PC-9 (cell line): ENCODE data around the gene TIMM8A. TPM values are rescaled to one million over a fixed set of nuclear protein-coding genes. Genes with fewer than 3 reads are reported as not detected.

Experiments used
- BruUV-seq: library from RNA; stranded (reverse); fragments of 400-500 nt; replicated peaks from 2 replicates; lab custom pipeline; 2021; lab: Mats Ljungman, UMichigan
- CTCF ChIA-PET: fragments of 300-600 bp; sonication (Branson Sonifier 250); formaldehyde crosslinking; loops from one replicate; lab custom pipeline; 2022; ENCODE audit warnings: antibody characterized with exemption; lab: Charles Lee
- POLR2A ChIA-PET: fragments of 300-600 bp; sonication (Branson Sonifier 250); formaldehyde crosslinking; loops from one replicate; lab custom pipeline; 2022; ENCODE audit warnings: antibody characterized with exemption; ENCODE audit not compliant: unreplicated experiment; lab: Charles Lee
- DNase-seq, 2 experiments: peaks; one replicate each; pipeline versions ENCODE4 v3.0.0 to v3.0.0-alpha.2; 2015 to 2022; ENCODE audit warnings: mixed read lengths in 1 of 2
- H2AFZ ChIP-seq: fragments of 200-600 bp; sonication (generic); 2 replicates; pipeline ENCODE4 v1.8.1; 2017; ENCODE audit warnings: antibody characterized with exemption
- H3F3A ChIP-seq: fragments of 200-600 bp; sonication (generic); 2 replicates; pipeline ENCODE4 v1.8.1; 2017; ENCODE audit warnings: antibody characterized with exemption, mild to moderate bottlenecking, low read depth; ENCODE audit not compliant: insufficient read depth
- H3K27ac ChIP-seq: fragments of 200-600 bp; sonication (generic); 2 replicates; pipeline ENCODE4 v1.6.1; 2016; ENCODE audit warnings: mixed run types
- H3K27me3 ChIP-seq: fragments of 200-600 bp; sonication (generic); 2 replicates; pipeline ENCODE4 v1.6.1; 2016; ENCODE audit warnings: low read depth, mixed run types; ENCODE audit not compliant: insufficient read depth
- H3K36me3 ChIP-seq: fragments of 200-600 bp; sonication (generic); 2 replicates; pipeline ENCODE4 v1.6.1; 2016; ENCODE audit warnings: low read depth, mixed run types
- H3K4me1 ChIP-seq: fragments of 200-600 bp; sonication (generic); replicated peaks from 2 replicates; pipeline ENCODE4 v1.6.1; 2016; ENCODE audit warnings: mixed run types; ENCODE audit not compliant: insufficient read depth
- H3K4me2 ChIP-seq: fragments of 200-600 bp; sonication (generic); 2 replicates; pipeline ENCODE4 v1.6.1; 2017; ENCODE audit warnings: mixed run types
- H3K4me3 ChIP-seq: fragments of 200-600 bp; sonication (generic); 2 replicates; pipeline ENCODE4 v1.6.1; 2016; ENCODE audit warnings: mixed run types
- H3K79me2 ChIP-seq: fragments of 200-600 bp; sonication (generic); 2 replicates; pipeline ENCODE4 v1.6.1; 2017; ENCODE audit warnings: low read depth, mixed run types
- H3K9me2 ChIP-seq: fragments of 200-600 bp; sonication (generic); 2 replicates; pipeline ENCODE4 v1.8.1; 2017; ENCODE audit warnings: mild to moderate bottlenecking; ENCODE audit not compliant: insufficient read depth
- H3K9me3 ChIP-seq: fragments of 200-600 bp; sonication (generic); 2 replicates; pipeline ENCODE4 v1.8.1; 2016; ENCODE audit warnings: low read depth; ENCODE audit not compliant: insufficient read depth
- H4K20me1 ChIP-seq: fragments of 200-600 bp; sonication (generic); 2 replicates; pipeline ENCODE4 v1.8.1; 2017; ENCODE audit not compliant: insufficient read depth
- EZH2 ChIP-seq: fragments of 200-600 bp; sonication (generic); IDR thresholded peaks from 2 replicates; pipeline ENCODE4 v1.8.0; 2017; ENCODE audit warnings: antibody characterized with exemption, low read depth
- intact Hi-C: fragments of 100-400 bp; cut with micrococcal nuclease; formaldehyde crosslinking; loops from one replicate; pipeline ENCODE4 v1.10.0; 2022; ENCODE audit not compliant: unreplicated experiment
- total RNA-seq: library from RNA; stranded (reverse); gene quantifications from 2 replicates; pipeline ENCODE4 v1.2.3, GENCODE V29; 2021
- TF ChIP-seq, protein P1 (sequence below): fragments of 200-600 bp; sonication (generic); conservative IDR thresholded peaks from 2 replicates; pipeline ENCODE4 v1.6.1; 2017; ENCODE audit warnings: mixed run types, antibody characterized with exemption, mild to moderate bottlenecking, moderate library complexity

TIMM8A gene
- total RNA-seq, 1 experiment from 2014 or later = 17.6 TPM

DNA sequence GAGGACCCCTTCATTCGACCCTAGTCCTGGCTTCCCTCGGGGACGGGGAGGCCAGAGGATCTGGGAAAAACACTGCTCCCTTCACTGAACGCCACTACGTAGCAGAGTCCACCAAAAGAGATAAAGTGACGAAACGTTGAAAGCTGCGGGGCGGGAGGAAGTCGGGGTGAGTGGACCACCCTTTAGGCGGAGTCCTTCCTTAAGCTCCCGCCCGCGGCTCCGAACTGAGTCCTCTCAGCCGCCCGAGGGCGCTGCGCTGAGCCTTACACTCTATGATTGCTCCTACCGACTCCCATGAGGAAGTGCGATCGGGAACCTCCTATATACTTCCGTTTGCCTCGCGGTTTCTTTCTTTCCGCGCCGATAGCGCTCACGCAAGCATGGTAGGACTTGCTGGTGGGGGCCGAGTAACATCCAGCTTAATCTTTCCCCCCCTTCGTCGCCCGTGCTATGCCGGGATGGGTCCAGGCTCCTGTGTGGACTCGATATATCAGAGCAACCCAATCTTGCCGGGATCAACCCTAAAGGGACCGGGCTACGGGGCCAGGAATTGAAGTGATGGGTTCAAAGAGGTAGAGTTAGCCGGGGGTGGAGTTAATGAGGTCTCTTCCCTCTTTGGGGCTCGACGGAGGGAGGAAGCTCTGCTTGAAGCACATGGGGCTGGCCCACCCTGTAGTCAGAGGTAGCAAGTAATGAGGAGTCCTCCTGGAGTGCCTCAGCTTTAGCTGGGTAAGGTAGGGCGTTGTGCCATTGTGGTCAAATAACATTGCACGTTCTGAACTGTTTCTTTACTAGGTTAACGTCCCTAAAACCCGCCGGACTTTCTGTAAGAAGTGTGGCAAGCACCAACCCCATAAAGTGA lies 42.4 kb upstream of the TIMM8A start, which contains the start of gene RPL36A:
TSS of gene RPL36A (plus strand) at position 348 of the 862 bp plus-strand sequence. CDS start at position 381, 33 bp downstream.
- Histone ChIP-seq H4K20me1 (peaks cover 14% of the 10 kb centered on the region; the same call in 1 of the 2 replicates), H3K9me2 (no peaks in the 10 kb centered on the region), H3K27me3 (no peaks in the 10 kb centered on the region), H3K27ac (peak within 1 kb of the TSS; percentile 84), H3K36me3 (peaks cover 25% of the 10 kb centered on the region), H3K4me2 (peak within 1 kb of the TSS; percentile 98), H3K79me2 (peaks cover 30% of the 10 kb centered on the region), H2AFZ (peak within 1 kb of the TSS; percentile 92), H3K9me3 (no peaks in the 10 kb centered on the region), H3F3A (peaks cover 44% of the 10 kb centered on the region), H3K4me3 (peak within 1 kb of the TSS; percentile 91), H3K4me1 (peaks cover 21% of the 10 kb centered on the region)
- peak; percentile 85 to 86 for DNase-seq
- intact Hi-C loops = loop anchor here (2.0 to 5.0 kb wide), 2 partner anchors 44 to 570 kb away; partner anchors contain the start of genes CSTF2 and TIMM8A
- TF ChIP-seq, protein P1, sequence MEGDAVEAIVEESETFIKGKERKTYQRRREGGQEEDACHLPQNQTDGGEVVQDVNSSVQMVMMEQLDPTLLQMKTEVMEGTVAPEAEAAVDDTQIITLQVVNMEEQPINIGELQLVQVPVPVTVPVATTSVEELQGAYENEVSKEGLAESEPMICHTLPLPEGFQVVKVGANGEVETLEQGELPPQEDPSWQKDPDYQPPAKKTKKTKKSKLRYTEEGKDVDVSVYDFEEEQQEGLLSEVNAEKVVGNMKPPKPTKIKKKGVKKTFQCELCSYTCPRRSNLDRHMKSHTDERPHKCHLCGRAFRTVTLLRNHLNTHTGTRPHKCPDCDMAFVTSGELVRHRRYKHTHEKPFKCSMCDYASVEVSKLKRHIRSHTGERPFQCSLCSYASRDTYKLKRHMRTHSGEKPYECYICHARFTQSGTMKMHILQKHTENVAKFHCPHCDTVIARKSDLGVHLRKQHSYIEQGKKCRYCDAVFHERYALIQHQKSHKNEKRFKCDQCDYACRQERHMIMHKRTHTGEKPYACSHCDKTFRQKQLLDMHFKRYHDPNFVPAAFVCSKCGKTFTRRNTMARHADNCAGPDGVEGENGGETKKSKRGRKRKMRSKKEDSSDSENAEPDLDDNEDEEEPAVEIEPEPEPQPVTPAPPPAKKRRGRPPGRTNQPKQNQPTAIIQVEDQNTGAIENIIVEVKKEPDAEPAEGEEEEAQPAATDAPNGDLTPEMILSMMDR = peak; percentile 64
- TF ChIP-seq EZH2 = no peak
- ChIA-PET POLR2A (interaction anchor here (0.5 to 0.7 kb wide), 6 partner anchors 11 to 1330 kb away, joined by 3 to 14 read pairs (median 4); partner anchors contain the start of gene ARMCX6), CTCF (interaction anchor here (0.5 to 0.8 kb wide), 3 partner anchors 27 to 571 kb away, joined by 3 to 4 read pairs (median 3); partner anchors contain the start of gene CSTF2)
- TSS peak; percentile 66 for BruUV-seq

DNA sequence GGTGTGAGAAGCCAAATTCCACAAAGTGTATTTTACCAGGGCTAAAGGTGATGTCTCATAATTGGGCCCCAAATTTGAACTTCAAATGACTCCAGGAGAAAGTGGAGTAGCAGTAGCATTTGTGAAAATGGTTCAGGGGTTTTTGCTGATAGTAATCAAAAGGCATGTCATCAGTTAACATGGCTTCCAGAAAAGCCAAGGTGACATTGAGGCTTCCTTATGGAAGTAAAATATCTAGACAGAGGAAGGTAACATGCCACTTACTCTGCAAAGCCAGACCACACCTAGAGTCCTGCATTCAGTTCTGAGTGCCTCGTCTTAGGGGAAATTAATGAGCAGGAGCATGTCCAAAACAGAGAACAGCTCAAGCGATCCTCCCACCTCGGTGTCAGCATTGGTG lies 40.1 kb upstream of the TIMM8A start:
- intact Hi-C loops = no loop called here

DNA sequence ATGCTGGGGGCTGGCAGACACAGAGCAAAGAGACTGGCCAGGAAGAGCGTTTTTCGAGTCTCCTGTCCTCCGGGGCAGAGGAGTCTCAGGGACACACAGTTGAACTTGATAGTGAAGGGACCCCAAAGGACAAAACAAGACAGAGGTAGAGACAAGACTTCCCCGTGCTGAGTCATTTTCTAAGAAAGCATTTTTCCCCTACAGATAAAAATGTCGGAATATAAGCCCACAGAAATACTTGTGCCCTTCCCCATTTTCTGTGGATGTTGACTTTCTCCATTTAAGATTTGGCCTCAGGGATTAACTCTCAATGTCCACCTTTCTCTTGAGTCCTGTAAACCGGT lies 38.0 kb upstream of the TIMM8A start:
- H3K36me3 ChIP-seq = peaks cover 3% of the 10 kb centered on the region
- no peaks in the 10 kb centered on the region for H3K9me2 ChIP-seq
- H3K4me3 ChIP-seq = no peak overlapping the region
- H2AFZ ChIP-seq = no peak overlapping the region
- H3K9me3 ChIP-seq = no peaks in the 10 kb centered on the region
- DNase-seq = no peak
- no peaks in the 10 kb centered on the region for H3K27me3 ChIP-seq
- no peak overlapping the region for H3K4me2 ChIP-seq
- ChIA-PET CTCF (no interaction called here), POLR2A (no interaction called here)
- H3K4me1 ChIP-seq = peaks cover 4% of the 10 kb centered on the region
- H3F3A ChIP-seq = peaks cover 3% of the 10 kb centered on the region; the same call in 1 of the 2 replicates
- H4K20me1 ChIP-seq = no peaks in the 10 kb centered on the region
- intact Hi-C loops = no loop called here
- H3K27ac ChIP-seq = no peak overlapping the region
- TF ChIP-seq EZH2 = no peak
- TF ChIP-seq, protein P1 = no peak
- BruUV-seq = no TSS peak
- peaks cover 7% of the 10 kb centered on the region for H3K79me2 ChIP-seq

More for the DNA sequence above, 40.1 kb upstream of the TIMM8A start:
- TF ChIP-seq EZH2 = no peak
- TF ChIP-seq, protein P1 = no peak
- no peak overlapping the region for H3K4me3 ChIP-seq
- no peak overlapping the region for H2AFZ ChIP-seq
- H3K4me2 ChIP-seq = no peak overlapping the region
- H3K36me3 ChIP-seq = peaks cover 21% of the 10 kb centered on the region
- H3K9me3 ChIP-seq = no peaks in the 10 kb centered on the region
- no TSS peak for BruUV-seq
- no peaks in the 10 kb centered on the region for H3K27me3 ChIP-seq
- peaks cover 24% of the 10 kb centered on the region for H3F3A ChIP-seq
- POLR2A ChIA-PET = no interaction called here
- no peak overlapping the region for H3K27ac ChIP-seq
- peaks cover 2% of the 10 kb centered on the region; the same call in 1 of the 2 replicates for H4K20me1 ChIP-seq
- H3K9me2 ChIP-seq = no peaks in the 10 kb centered on the region
- CTCF ChIA-PET = no interaction called here
- no peak for DNase-seq
- peaks cover 20% of the 10 kb centered on the region for H3K4me1 ChIP-seq
- peaks cover 28% of the 10 kb centered on the region for H3K79me2 ChIP-seq
